GM19397 (cell line): ENCODE measurements around the gene COL26A1.
"Not testable (repeated sequence)": the region's sequence is repeated elsewhere in the genome, so short reads cannot be mapped to it uniquely, and the experiment has no call there.

Experiments
- ATAC-seq: cut with Tn5 transposase; IDR thresholded peaks from one replicate; pipeline ENCODE4 v1.9.1; 2021; ENCODE audit warnings: mild to moderate bottlenecking, moderate library complexity; ENCODE audit not compliant: unreplicated experiment

Gene COL26A1

DNA sequence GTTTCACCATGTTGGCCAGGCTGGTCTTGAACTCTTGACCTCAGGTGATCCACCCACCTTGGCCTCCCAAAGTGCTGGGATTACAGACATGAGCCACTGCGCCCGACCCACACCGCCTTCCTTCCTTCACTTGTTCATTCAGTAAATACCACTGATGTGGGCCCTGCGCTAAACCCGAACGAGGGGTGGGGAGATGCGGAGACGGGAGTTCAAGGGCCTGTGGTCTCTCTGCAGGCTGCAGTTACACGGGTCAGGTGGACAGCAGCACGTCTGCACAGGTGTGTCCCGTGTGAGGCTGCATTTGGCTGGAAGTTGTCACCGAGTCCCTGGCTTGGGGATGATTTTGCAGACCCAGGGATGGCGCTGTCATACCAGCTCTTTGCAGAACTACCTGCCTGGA lies 38.1 kb downstream of the COL26A1 start:
- no peak for ATAC-seq

DNA sequence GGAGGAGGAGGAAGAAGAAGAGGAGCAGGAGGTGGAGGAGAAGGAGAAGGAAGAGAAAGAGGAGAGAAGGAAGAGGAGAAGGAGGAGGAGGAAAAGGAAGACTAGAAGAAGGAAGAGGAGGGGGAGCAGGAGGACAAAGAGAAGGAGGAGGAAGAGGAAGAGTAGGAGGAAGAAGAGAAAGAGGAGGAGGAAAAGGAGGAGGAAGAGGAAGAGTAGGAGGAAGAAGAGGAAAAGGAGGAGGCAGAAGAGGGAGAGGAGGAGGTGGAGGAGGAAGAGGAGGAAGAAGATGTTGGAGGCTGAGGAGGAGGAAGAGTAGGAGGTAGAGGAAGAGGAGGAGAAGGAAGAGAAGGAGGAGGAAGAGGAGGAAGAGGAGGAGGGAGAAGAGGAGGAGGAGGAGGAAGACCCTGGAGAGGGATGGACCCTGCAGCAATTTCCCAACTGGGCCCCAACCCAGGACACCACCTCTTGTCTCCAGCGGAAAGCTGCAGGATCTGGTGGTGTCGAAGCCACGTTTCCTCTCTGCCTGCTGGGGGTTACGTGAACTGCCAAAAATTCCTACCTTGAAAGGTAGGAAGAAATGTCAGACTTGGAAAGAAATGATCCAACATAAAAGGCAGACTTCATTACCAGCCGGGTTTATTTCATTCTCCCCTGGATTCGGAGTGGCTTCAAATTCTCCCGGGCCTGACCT lies 38.9 kb downstream of the COL26A1 start:
- no peak for ATAC-seq

DNA sequence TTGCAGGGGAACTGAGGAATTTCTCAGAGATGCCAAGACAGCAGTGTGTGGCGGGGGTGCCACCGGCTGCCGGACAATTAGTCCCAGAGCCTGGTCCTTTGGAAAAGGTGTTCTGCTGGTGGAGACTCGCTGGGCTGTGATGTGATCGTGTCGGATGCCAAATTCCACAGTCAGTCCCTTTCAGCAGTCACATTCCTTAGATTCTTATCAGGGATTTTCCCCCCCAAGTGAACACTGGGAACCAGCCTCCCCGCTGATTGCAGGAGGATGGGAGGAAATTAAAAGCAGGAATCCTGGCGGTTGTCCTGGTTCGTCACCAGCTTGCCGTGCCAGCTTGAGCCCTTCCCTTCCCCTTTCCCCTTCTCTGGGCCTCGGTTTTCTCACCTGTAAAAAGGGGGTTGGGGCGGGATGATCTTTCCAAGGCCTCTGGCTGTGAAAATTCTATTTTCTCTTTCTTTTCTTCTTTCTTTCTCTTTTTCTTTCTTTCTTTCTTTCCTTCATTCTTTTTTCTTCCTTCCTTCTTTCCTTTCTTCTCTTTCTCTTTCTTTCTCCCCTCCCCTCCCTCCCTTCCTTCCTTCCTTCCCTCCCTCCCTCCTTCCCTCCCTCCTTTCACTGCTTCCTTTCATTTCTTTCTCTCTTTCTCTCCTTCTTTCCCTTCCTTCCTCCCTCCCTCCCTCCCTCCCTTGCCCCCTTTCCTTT lies 39.6 kb downstream of the COL26A1 start:
- no peak for ATAC-seq

DNA sequence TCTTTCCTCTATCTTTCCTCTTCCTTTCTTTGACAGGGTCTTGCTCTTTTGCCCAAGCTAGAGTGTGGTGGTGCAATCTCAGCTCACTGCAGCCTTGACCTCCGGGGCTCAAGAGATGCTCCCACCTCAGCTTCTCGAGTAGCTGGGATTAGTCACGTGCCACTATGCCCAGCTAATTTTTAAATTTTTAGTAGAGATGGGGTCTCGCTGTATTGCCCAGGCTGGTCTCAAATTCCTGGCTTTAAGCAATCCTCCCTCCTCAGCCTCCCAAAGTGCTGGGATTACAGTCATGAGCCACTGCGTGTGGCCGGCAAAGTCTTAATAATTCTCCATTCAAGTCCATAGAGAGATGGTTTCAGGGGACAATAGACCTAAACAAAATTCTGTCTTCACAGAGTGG lies 40.2 kb downstream of the COL26A1 start:
- ATAC-seq, result no peak

DNA sequence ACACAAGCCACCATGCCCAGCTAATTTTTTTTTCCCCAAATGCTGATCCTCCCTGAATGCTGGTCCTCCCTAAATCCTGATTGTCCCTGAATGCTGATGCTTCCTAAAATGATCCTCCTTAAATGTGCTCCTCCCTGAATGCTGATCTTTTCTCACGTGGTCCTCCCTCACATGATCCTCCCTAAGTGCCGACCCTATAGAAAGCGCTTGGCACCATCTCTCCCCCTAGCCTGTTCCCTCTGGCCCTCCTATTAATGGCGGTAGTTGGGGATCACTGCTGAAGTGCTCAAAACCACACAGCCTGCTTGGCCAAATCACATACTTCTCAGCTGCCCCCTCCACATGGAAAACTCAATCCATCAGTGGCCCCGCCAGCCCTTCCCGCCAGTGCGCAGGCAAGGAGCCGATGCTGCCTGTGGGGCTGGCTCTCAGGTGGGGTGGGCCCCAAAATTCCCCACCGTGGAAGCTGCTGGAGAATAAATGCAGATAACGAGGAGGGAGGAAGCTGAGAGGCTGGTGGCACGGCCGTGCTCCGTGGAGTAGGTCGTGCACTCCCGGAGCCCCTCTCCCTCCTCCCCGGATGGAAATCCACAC lies 42.9 kb downstream of the COL26A1 start:
- no peak for ATAC-seq

DNA sequence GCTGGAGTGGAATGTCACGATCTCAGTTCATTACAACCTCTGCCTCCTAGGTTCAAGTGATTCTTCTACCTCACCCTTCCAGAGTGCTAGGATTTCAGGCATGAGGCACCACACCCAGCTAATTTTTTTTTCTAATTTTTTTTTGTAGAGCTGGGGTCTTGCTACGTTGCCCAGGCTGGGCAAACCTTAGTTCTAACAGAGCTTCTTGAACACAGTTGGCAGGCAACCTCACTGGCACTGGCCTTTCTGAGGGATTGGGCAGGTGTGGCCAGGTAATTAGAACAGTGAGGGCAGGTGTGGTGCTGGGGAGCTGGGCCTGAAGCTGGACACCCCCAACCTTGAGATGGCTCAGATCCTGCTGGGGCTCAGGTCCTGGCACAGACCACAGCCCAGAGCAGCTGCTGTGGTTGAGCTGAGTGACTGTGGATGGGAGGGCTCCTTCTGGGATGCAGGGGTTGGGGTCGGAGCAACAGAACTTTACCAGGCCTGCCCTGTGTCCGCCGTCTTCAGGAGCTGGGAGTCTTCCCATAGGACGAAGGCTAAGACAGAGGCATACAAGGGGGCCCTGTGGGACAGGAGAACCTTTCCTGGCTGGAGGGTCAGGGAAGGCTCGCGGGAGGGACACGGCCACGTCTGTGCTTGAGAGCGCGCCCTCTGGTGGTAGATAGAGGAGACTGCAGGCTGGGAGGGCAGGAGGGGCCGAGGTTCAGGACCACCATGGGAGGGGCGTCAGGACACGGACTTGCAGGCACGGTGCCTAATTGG lies 48.2 kb downstream of the COL26A1 start:
- no peak for ATAC-seq

DNA sequence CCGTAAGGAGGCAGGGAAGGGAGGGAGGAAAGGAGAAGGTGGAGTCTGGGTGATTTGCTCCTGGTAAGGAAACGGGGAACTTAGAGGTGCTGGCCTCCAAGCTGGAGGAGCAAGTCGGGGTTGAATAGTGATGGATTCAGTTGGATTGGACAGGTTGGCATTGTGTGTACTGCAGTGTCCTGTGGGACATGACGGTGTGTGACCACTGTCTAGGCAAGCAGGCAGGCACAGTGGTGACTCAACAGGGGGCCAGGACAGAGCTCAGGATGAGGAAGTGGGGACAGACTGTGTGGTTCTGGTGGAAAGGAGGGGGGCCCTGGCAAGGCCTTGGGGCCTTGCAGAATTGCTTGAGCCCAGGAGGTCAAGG lies 48.8 kb downstream of the COL26A1 start:
- ATAC-seq, result no peak

DNA sequence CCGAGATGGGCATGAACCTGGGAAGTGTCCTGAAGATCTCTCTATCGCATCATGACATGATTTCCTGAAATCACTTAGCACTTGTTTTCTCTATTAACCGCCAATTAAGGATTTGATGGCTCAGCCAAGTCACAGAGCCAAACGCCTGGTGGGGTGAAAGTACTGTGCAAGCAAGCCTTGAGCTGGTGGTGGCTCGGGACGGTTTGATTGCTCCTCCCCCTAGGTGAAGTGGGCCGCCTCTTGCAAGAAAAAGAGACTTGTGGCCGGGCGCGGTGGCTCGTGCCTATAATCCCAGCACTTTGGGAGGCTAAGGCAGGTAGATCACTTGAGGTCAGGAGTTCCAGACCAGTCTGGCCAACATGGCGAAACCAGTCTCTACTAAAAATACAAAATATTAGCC lies 50.3 kb downstream of the COL26A1 start:
- ATAC-seq, result no peak

DNA sequence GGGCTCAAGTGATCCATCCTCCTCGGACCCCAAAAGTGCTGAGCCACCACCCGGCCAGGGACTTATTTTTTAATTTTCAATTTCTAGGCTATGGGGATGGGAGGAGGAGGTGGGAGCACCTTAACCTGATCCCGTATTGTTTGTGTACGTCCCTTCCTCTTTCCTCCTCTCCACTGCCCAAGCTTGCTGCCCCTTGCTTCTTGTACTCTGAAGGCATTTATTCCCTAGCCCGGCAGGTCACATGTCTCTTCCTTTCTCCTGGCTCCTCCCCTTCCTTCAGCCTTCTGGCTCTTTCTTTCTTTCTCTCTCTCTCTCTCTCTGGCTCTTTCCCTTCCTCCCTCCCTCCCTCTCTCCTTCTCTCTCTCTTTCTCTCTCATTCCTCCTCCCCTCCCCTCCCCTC lies 56.0 kb downstream of the COL26A1 start:
- no peak for ATAC-seq

DNA sequence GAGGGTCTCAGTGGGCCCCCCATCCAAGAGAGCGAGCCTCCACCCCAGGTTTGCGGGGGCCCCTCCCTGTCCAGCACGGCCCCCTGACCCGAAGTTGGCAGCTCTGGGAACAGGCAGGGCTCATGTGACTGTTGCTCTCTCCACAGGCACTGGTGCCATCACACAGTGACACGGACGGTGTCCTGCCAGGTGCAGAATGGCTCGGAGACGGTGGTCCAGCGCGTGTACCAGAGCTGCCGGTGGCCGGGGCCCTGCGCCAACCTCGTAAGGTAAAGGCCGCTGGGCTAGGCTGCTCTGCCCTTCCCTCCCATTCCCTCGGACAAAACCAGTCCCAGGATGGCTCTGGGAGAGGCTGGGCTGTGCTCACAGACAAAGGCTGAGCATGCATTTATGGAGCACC lies 57.2 kb downstream of the COL26A1 start:
- no peak for ATAC-seq

DNA sequence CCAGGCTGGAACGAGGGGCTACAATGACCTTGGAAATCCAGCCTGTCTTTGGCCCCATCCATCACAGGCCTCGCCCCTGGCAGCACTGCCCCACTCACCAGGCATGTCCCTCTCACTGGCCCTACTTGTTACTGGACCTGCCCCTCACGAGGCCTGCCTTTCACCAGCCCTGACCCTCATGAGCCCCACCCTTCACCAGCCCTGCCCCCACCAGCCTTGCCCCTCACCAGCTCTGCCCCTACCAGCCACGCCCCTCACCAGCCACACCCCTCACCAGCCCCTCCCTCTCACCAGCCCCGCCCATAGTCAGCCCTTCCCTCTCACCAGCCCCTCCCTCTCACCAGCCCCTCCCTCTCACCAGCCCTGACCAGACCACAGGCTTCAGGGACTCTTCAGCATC lies 57.8 kb downstream of the COL26A1 start:
- ATAC-seq, result no peak

DNA sequence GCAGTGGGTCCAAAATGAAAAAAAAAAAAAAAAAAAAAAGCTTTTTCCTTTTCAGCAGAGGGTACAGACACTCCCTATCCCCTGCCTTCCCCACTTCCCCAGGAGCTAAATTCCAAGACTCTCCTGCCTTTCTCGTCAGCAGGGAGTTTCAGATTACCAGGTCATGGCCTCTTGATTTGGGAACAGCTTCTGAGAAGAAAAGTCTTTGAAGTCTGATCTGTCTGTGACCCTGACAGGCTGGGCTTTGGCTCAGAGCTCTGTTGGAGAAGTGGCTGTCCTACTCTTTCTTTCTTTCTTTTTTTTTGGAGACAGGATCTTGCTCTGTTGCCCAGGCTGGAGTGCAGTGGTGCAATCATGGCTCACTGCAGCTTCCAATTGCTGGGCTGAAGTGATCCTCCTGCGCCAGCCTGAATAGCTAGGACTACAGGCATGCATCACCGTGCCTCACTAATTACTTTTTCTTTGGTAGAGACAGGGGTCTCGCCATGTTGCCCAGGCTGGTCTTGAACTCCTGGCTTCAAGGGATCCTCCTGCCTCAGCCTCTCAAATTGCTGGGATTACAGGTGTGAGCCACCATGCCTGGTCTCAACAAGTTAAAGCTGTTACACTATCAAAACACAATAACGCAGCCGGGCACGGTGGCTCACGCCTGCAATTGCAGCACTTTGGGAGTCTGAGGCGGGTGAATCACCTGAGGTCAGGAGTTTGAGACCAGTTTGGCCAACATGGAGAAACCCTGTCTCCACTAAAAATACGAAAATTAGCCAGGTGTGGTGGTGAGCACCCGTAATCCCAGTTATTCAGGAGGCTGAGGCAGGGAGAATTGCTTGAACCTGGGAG lies 59.9 kb downstream of the COL26A1 start:
- no peak for ATAC-seq

DNA sequence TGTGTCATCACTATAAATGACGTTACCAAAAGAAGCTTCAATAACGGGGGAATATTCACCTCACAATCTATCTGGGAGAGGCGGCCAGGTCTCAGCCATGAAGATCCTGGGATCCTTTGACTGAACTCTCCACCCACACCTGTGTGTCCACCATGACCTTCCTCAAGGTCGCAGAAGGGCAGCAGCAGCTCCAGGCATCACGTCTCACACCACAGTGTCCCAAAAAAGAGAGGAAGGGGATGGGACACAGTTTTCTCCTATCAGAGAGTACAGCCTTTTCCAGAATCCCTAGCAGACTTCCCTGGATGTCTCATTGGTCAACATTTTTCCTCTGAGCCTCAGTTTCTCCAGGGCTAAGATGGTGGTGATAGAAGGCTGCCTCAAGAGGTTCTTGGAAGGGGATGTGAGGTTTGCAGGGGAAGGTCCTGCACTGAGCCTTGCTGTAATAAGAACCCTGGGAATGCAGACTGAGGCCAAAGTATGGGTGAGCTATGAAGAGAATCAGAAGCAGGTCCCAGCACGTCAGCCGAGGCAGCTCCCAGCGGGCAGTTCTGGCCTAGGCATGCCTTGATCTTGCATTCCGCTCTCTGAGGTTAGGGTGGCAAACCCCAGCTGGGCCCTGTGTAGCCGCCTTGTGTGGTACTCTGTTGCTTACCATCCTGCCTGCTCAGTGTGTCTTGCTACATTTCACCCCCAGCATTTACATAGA lies 63.8 kb downstream of the COL26A1 start:
- ATAC-seq, result no peak

DNA sequence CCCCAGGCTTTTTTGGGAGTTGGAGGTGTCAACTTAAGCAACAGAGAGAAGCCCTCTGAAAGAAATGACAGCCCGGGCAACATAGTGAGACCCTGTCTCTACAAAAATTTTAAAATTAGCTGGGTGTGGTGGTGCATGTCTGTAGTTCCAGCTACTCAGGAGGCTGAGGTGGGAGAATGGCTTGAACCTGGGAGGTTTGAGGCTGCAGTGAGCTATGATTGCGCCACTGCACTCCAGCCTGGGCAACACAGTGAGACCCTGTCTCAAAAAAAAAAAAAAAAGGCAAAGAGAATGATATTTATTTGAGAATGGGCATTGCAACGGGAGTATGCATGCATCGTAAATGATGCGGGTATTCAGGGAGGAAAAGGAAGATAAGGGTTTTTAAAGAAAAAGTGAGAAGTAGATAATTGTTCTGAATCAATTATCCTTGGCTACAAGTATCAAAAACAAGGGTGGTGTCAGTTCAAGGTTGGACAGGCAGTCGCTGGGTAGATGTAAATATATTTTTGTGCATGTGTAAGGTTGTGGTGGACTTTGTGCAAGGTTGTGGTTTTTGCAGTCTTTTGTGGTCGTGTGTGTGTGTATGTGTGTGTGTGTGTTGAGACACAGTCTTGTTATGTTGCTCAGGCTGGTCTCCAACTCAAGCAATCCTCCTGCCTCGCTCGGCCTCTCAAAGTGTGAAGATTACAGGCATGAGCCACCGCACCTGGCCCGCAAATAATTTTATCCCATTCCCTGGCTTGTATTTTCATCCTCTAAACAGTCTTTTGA lies 65.6 kb downstream of the COL26A1 start:
- no peak for ATAC-seq

DNA sequence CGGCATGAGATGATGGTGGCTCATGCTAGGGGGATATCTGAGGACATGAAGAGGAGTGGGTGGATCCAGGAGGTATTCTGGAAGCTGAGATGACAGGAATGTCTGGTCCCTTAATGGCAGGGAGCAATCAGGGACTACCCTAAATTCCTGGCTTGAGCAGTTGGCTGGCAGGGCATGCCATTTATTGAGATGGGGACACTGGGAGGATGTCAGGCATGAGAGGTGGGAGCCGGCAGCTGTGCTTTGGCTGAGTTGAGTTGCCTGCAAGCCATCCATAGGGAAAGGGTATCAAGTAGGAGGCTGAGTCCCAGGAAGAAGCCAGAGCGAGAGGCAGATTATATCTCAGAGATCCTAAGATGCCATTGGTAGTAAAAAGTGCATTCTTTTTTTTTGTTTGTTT lies 69.6 kb downstream of the COL26A1 start:
- no peak for ATAC-seq

DNA sequence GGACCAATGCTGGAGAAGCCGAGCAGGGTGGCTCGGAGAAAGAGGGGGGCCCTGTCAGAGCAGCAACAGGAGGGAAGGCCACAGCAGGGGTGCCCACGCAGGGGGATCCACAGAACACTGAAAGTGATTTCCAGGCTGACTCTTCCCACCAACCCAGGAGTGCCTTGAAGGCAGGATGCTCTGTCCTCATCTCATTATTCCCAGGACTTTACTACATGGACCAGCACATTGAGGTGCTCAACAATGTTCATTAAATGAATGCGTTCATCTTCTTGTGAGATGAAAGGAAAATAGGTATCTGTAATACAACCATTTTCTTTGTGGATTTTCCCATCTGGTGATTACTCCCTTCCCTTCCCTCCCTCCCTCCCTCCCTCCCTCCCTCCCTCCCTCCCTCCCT lies 71.0 kb downstream of the COL26A1 start:
- no peak for ATAC-seq

DNA sequence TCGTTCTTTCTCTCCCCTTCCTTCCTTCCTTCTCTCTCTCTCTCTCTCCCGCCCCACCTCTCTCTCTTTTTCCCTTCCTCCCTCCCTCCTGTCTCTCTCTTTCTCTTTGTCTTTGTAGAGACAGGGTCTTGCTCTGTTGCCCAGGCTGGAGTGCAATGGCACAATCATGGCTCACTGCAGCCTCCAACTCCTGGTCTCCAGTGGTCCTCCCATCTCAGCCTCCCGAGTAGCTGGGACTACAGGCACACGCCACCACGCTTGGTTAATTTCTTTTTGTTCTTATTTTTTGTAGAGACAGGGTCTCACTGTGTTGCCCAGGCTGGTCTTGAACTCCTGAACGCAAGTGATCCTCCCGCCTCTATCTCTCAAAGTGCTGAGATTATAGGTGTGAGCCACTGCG lies 71.5 kb downstream of the COL26A1 start:
- ATAC-seq, result not testable (repeated sequence)

DNA sequence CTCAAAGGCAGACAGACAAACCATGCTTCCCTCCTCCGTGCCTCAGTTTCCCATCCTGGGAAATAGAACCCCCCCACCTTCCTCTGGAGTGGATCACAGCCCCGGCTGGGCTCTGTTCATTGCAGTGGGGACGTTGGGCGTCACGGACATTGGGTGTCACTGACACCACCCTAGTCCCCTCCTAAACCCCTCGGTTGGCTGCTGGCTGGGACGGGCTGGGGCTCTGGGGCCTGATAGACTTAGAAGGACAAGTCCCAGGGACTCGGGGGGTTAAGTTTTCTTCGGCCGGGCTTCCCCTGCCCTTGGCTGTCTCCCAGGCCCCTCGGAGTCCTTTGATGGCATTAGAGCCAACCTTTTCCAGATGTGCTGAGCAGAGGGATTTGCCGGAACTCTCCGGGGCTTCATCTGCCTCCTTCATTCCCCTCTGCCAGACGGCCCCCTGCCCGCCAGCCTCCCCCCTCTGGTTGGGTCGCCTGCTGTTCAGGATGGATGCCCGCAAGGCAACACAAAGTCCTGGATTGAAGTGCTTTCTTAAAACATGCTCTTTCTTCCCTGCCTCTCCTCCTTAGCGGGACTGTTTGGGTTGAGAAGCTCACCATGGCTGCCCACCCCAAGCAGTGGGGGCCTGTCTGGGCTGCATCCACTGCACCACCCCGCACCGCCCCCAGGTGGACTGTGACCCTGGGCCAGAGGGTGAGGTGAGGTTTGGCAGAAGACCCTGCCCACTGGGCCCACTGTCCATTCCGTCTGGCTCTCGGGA lies 73.0 kb downstream of the COL26A1 start:
- no peak for ATAC-seq
